Tongue (tissue), 2 donors: ENCODE data around the gene DHODH. TPM values are rescaled to one million over a fixed set of nuclear protein-coding genes. Genes with fewer than 3 reads are reported as not detected.
"Not testable (repeated sequence)": the region's sequence is repeated elsewhere in the genome, so short reads cannot be mapped to it uniquely, and the experiment has no call there.

Experiments
- DNase-seq: peaks from one replicate; pipeline ENCODE4 v3.0.0-alpha.2; 2015
- total RNA-seq: library from RNA; depleted of rRNA; stranded (reverse); fragments of >200 nt; gene quantifications from one replicate; pipeline ENCODE4 v1.2.3, GENCODE V29; 2014

The DHODH gene
- 8.7 TPM for total RNA-seq

DNA sequence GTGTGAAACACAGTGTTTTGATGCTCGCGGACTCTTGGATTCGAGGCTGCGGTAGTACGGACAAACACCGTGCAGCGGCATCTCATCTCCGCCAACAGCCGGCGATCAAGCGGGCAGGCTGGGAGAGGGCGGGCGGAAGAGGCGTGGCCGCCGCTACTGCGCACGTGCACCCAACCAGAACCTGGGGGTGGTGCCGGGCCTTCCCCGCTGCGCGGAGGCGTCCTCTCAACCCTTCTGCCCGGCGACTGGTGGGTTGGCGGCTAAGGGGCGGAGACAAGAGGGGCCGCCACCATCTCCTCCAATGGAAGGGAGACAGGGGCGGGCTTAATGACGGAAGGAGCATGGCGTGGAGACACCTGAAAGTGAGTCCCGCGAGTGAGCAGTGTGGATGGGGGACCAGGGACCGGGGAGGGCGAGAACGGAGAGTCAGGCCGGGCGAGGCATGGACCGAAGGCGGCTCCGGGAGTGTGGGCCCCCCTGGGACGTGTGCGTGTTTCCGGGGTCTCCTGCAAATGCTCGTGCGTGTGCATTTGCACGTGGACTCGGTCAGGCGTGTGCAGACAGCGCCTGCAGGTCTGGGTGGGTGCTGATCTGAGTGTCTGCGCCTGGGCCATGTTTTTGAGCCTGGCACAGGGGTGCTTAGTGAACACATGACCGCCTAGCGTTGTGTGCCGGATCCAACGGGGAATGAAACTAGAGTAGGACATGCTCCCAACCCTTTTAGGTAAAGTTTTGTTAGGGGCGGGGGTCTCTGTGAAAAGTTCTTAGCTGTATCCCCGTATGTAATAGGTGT is at the start of gene DHODH:
Gene DHODH, plus strand, starts transcription at position 321 of the 793 bp plus-strand sequence. Its CDS starts 21 bp downstream, at position 342.
- peak; percentile 99 for DNase-seq

DNA sequence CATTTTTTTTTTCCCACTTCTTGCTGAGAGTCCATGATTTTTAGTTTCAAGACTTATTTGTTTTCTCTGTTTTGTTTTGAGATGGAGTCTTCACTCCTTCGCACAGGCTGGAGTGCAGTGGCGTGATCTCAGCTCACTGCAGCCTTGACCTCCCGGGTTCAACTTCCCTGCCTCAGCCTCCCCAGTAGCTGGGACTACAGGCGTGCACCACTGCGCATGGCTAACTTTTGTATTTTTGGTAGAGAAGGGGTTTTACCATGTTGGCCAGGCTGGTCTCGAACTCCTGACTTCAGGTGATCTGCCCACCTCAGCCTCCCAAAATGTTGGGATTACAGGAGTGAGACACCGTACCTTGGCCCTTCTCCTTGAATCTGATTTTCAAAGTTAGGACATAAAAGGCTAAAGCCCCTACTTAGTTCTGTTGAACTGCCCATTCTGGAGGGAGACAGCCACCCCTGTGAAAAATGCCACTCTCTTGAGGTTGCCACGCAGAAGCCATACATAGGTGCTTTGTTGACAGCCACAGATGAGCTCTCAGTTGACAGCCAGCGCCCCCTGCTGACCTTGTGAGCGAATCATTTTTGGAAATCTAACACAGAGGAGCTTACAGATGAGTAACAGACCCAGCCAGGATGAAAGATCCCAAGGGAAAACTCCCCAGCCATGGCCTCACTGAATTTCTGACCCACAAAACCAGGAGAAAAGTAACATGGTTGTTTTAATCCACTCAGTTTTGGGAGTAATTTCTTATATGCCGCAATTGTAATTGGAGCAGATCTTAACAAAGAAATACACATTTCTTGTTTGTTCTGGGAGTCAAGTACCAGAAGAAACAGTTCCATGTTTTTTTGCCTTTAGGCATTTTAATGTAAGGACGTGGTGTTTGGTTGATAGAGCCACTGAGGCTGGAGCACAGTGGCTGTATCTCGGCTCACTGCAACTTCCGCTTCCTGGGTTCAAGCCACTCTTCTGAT is 47.2 kb upstream of the DHODH start:
- DNase-seq, result peak; percentile 94

DNA sequence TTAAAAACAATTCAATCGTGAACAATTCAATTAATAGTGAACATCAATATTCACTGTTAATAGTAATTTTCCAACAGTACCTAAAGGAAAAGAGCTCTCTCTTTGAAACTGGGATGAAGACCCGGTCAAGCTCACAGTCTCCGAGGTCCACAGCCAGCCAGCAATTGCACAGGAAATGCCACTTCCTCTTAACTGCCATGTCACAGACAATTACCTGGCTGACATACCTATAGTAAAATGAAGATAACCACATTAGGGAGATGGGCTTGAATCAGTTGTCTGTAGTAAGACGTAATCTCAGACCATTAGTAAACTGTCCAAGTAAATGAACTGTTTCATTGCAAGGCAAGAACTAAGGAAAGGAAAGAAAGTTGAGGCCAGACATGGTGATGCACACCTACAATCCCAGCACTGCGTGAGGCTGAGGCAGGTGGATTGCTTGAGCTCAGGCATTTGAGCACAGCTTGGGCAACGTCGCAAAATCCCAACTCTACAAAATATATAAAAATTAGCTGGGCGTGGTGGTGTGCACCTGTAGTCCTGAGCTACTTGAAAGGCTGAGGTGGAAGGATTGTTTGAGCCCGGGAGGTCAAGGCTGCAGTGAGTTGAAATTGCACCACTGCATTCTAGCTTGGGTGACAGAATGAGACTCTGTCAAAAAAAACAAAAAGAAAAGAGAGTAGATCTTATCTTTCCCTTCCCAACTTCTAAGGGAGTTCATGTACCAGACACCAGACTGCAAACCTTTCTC is 45.2 kb upstream of the DHODH start:
- no peak for DNase-seq

DNA sequence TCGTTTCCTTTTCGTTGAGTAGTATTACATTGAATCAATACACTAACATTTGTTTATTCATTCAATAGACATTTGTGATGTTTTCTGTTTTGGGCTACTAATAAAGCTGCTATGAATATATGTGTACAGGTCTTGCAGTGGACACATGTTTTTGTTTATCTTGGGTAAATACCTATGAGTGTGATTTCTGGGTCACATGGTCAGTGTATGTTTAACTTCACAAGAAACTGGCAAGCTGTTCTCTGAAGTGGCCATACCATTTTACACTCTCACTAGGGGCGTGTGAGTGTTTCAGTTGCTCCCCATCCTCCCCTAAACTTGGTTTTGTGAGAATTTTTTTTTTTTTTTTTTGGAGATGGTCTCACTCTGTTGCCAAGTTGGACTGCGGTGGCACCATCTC is 43.3 kb upstream of the DHODH start:
- DNase-seq, result no peak

DNA sequence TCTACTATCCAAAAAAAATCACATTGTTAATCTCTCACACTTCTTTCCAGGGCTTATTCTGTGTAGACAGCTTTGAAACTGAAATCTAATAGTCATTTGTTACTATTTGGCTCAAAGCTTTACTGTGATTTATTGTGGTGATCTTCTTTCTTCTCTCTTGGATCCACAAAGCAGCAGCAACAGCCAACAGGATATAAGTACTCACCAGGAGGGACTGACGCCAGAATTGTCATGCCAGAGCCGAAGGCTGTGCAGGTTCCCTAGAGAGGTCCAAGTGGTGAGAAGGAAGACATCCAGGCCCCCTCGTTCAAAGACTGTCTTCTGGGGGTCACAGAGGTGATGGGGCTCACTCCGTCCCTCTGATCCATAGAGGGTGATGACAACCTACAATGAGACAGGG is 41.6 kb upstream of the DHODH start:
- peak; percentile 30 for DNase-seq

DNA sequence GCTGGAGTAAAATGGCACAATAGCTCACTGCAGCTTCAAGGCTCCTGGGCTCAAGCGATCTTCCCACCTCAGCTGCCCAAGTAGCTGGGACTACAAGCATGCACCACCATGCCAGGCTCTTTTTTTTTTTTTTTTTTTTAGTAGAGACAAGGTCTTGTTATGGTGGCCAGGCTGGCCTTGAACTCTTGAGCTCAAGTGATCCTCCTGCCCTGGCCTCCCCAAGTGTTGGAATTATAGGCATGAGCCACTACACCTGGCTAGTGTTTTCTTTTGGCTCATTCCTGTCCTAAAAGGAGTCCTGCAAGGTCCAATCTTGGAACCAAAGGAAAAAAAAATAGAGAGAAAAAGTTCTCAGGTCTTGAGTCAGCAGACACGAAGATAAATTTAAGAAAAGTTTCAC is 39.2 kb upstream of the DHODH start:
- DNase-seq, result no peak

DNA sequence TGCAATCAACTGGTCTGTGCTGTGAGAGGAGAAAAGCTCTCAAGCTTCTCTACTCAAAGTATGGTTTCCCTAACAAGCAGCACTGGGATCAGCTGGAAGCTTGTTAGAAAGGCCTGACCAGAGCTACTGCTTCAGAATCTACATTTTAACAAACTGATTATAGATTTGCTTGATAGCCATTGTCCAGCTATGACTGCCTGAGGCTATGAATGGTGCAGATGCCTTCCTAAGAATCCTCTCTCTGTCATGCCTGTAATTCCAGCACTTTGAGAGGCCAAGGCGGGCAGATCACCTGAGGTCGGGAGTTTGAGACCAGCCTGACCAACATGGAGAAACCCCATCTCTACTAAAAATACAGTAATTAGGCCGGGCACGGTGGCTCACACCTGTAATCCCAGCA is 37.0 kb upstream of the DHODH start:
- DNase-seq, result no peak

DNA sequence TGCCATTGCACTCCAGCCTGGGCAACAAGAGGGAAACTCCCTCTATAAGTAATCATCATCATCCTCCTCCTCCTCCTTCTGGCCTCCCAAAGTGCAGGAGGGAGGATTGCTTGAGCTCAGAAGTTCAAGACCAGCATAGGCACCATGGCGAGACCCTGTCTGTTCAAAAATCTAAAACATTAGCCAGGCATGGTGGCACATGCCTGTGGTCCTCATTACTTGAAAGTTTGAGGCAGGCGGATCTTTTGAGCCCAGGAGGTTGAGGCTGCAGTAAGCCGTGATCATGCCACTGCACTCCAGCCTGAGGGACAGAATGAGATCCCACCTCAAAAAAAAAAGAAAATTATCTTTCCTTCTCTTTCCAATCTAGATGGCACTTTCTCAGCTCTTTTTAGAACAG is 36.2 kb upstream of the DHODH start:
- no peak for DNase-seq

DNA sequence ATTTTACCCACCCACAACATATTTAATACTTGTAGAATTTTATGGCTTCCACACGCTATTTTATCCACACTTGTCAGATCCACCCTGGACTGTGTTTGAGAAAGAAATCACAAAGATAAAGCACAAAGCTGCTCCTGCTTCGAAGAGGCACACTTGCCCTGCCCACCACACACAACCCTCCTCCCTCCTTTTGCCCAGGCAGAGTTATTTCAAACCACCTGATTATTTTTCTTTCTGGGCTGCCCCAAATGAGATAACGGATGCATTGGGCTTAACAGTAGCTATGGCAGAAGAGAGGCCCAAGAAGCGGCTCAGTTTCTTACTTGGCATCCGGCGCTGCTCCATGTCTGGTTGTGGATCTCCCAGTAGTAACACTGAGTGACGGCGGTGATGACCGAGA is 35.5 kb upstream of the DHODH start:
- DNase-seq, result no peak

DNA sequence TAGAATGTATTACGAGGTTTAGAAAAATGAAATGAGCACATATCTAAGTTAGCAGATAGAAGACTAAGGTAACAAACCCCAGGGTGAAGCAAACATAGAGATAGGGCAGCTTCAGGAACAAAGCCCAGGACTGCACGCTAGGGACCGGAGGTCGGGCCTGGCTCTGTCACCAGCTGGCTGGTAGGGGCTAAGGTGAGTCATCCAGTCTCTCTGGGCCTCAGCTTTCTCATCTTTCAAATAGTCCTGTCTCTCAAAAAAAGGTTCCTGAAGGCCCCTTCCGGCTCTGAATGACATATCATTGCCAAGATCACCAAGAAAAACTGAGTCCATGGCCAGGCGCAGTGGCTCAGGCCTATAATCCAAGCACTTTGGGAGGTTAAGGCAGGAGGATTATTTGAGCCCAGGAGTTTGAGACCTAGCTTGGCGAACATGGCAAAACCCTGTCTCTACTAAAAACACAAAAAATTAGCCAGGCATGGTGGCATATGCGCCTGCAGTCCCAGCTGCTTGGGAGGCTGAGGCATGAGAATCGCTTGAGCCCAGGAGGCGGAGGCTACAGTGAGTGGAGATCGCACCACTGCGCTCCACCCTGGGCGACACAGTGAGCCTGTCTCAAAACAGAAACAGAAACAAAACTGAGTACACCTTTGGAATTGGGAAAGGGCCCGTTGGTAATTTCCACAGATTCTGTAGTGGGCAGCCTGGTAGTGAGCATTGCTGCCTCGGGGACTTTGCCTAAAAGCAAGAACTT is 34.3 kb upstream of the DHODH start:
- DNase-seq, result no peak

DNA sequence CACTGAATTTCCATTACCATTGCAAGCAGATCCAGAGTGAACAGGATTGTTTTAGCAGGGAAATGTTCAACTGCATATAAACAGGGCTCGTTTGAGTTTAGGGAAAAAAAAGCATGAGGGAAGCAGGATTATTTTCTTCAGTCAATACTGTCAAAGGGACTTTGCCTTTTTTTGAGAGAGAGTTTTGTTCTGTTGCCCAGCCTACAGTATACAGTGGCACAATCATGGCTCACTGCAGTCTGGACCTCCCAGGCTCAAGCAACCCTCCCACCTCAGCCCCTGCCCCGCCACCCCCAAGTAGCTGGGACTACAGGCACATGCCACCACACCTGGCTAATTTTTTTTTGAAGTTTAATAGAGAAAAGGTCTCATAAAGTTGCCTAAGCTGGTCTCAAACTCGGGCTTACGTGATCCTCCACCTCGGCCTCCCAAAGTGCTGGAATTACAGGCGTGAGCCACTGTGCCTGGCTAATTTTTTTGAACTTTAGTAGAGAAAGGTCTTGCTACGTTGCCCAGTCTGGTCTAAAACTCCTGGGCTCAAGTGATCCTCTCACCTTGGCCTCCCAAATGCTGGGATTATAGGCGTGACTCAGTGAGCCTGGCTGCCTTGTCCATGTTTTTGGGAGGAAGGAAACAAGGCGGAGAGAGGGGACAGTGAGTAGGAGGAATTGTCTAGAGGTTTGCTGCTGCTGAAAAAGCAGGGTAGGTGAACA is 23.1 kb upstream of the DHODH start:
- no peak for DNase-seq

DNA sequence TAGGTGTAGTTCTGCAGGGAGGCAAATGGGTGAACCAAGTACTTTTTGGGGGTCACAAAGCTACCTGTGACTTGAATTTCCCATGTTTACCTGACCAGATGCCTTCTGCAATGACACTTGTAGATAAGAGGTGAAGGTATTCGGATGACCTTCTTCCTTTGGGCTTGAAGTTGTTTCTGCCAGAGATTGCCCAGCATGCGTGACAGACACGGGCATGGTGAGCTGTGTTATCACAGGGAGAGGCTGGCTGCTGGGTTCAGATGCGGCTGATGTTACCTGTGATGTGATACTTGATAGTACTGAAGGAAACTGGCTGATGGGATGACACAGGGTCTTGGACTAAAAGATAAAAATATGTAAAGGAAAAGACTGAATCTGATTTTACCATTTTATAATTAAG is 22.4 kb upstream of the DHODH start:
- DNase-seq, result no peak

DNA sequence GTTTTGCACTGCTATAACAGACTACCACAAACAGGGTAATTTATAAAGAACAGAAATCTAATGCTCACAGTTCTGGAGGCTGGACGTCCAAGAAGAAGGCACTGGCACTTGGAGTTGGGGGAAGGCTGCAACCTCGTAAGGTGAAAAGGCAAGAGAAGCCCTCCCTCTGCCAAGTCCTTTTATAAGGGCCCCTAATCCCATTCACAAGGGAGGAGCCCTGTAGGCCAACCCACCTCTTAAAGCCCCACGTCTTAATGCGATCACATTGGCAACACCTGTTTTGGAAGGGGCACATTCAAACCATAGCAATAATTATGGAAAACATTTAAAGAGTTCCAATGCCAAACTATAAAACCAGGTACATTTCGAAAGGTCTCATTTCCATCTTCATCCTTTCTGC is 13.5 kb upstream of the DHODH start:
- DNase-seq, result no peak

DNA sequence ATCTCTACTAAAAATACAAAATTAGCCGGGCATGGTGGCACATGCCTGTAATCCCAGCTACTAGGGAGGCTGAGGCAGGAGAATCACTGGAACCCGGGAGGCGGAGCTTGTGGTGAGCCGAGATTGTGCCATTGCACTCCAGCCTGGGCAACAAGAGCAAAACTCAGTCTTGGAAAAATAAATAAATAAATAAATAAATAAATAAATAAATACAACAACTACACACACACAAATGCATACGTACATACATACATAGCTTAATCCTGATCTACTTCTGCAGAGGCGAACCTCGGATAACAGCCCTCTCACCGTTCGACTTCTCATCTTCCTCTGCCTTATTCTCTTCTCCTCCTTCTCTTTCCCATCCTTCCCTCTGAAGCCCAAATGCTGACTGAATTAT is 11.0 kb upstream of the DHODH start:
- not testable (repeated sequence) for DNase-seq

DNA sequence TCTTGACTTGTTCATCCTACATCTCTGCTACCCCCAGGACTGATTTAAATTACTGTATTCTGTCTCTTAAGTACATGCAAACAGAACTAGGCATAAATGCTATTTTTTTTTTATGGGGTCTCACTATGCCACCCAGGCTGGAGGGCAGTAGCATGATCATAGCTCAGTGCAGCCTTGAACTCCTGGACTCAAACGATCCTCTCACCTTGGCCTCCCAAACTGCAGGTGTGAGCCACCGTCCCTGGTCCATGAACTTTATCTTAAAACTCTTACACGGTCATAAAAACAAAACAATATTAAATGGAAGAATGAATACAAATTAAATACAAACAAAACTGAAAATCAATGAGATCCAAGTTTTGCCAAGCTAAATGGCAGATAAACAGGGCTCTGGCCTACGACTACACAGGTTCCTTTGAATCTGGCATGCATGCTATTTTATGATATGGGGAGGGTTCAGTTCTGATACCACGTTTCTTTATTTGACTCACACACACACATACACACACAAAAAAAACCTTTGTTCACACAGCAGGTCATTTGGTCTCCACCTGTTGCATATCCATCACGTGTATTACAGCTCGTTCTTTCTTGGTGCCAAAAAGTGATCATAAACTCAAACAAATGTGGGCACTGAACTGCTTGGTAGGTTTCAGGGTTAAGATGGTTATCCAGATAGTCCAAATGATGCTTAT is 7.2 kb upstream of the DHODH start:
- peak; percentile 51 for DNase-seq

DNA sequence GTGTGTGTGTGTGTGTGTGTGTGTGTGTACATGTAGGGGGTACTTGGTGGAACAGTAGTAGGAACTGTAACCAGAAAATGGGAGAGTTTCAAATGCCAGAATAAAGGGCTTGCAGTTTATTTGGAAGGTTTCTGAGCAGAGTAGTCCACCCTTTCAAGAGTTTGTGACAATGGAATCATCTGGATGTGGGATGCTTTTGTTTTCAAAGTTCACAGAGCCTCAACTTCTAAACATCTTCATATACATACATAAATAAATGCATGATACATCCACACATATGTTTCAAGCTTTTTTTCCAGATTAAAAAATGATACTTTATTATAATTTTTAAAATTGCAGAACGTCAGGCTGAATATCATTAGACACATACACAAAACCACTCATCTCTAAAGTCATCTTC is 5.9 kb upstream of the DHODH start:
- DNase-seq, result no peak

DNA sequence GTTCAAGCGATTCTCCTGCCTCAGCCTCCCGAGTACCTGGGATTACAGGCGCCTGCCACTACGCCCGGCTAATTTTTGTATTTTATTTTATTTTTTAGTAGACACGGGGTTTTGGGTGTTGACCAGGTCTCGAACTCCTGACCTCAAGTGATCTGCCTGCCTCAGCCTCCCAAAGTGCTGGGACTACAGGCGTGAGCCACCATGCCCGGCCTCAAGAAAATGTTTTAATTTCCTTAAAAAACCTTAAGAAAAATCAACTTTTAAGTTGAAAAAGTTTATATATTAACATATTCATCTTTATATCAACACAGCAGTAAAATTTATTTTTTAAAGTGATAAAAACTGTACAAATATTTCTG is 500 bp upstream of the DHODH start:
- DNase-seq, result not testable (repeated sequence)

DNA sequence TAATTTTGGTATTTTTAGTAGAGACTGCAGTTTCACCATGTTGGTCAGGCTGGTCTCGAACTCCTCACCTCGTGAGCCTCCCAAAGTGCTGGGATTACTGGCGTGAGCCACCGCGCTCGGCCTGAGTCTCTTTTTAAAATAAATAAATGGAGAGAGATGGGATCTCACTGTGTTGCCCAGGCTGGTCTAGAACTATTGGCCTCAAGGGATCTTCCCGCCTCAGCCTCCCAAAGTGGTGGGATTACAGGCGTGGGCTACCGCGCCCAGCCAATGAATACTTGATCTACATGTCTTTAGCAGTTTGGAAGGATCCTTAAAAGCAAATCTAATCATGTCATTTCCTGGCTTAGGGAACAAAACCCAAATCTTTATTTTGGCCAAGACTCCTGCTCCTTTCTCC is 1.2 kb downstream of the DHODH start:
- no peak for DNase-seq

DNA sequence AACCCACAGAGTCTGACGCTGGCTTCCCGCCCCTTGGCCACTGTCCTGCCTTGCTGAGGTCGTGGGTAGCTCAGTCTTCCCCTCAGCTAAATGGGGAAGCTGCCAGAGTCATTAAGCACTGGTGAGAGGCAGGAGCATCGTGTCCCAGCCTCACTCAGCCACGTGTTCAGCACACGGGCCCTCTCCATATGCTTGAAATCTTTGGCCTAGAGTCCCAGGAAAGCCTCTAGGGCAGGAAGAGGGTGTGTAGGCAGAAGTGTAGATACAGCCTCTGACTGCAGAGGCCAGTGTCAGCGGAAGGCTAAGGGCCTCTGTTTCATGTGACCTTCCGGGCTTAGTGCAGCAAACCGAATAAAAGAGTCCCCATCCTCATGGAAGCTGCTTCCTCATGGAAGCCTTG is 4.1 kb downstream of the DHODH start:
- DNase-seq, result no peak

DNA sequence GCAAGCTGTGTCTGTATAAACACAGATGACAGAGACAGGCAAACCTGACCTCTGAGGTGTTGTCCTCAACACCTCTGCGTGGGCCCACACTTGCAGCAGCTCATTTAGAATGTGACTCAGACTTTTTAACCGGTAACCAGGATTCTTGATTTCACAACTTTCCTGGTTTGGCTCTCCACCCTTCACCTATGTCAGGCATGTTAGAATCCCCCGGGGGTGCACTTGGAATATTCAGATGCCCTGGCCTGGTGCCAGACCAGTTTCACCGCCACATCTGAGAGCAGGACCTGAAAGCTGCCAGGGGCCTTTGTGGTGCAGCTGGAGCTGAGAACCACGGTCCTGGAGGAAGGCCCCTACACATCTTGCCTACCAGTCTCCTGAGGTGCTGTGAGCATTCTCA is 4.8 kb downstream of the DHODH start:
- DNase-seq, result no peak
